ENCODE results near the gene KCTD10.

Gene KCTD10

DNA sequence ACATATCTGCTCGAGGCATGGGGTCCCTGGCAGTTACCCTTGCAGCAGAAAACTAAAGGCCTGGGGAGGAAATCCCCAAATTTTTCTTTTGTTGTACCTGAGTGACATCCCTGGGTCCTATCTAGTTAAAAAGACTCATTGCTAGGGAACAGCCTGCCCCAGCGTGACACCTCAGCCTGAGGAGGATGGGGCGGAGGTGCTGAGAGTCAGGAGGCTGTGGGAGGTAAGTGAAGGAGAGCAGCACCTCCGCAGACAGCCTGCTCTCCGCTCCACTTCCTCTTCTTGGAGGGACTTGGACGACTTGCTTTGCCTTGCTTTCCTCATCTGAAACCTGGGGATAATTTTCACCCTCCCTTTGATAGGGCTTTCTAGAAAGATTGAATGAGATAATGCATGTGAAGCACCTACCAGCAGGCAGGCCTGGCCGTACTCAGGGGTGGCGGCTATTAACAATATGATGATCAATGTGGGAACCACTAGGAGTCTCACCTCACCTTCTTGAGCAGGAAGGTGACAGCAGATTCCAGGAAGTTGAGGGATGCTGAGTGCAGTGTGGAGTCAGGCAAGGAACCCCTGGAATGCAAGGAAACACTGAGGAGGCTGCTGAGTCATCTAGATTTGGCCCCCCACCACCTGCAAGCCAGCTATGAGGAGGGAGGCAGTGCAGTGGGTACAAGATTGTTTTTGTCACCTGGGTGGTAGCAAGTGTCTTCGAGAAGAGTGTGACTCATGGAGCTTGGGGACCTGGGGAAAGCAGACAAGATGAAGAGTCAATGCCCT lies 23.5 kb upstream of the KCTD10 start:
- TF ChIP-seq FOXP2 (optimal IDR thresholded peaks at IDR 0.05; ENCODE audit: borderline replicate concordance, extremely low read depth, extremely low read length, insufficient read depth), result no peak
- no peak for TF ChIP-seq TAF1 (IDR thresholded peaks at IDR 0.05; ENCODE audit: borderline replicate concordance, insufficient read depth, low read length)
- no peak for TF ChIP-seq SIN3A (IDR thresholded peaks at IDR 0.05; ENCODE audit: borderline replicate concordance, insufficient read depth, low read length)
- TF ChIP-seq, protein P1, sequence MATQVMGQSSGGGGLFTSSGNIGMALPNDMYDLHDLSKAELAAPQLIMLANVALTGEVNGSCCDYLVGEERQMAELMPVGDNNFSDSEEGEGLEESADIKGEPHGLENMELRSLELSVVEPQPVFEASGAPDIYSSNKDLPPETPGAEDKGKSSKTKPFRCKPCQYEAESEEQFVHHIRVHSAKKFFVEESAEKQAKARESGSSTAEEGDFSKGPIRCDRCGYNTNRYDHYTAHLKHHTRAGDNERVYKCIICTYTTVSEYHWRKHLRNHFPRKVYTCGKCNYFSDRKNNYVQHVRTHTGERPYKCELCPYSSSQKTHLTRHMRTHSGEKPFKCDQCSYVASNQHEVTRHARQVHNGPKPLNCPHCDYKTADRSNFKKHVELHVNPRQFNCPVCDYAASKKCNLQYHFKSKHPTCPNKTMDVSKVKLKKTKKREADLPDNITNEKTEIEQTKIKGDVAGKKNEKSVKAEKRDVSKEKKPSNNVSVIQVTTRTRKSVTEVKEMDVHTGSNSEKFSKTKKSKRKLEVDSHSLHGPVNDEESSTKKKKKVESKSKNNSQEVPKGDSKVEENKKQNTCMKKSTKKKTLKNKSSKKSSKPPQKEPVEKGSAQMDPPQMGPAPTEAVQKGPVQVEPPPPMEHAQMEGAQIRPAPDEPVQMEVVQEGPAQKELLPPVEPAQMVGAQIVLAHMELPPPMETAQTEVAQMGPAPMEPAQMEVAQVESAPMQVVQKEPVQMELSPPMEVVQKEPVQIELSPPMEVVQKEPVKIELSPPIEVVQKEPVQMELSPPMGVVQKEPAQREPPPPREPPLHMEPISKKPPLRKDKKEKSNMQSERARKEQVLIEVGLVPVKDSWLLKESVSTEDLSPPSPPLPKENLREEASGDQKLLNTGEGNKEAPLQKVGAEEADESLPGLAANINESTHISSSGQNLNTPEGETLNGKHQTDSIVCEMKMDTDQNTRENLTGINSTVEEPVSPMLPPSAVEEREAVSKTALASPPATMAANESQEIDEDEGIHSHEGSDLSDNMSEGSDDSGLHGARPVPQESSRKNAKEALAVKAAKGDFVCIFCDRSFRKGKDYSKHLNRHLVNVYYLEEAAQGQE (IDR thresholded peaks at IDR 0.05; ENCODE audit: insufficient read depth in 1 of 2, low read depth in 2 of 2, low read length in 2 of 2), result no peak
- TF ChIP-seq POLR2AphosphoS5 (IDR thresholded peaks at IDR 0.05; ENCODE audit: low read depth, low read length), result no peak

DNA sequence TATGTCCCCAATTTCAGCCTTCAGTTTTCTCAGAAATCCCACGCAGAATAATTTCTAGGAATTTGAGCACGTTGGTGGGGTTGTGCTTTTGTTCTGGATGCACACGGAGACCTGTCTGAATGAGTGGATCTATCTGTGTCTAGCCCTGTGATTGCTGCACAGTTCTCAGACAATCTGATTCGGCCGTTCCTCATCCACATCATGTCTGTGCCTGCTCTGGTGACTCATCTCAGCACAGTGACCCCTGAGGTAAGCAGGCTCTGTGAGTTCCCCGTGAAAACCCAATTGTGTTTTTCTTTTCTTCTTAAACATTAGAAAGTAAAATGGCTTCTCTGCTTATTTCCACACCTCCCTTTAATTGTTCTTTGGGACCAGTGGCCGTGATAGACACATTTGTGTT lies 20.6 kb upstream of the KCTD10 start:
- TF ChIP-seq TAF1 (IDR thresholded peaks at IDR 0.05; ENCODE audit: borderline replicate concordance, insufficient read depth, low read length), result no peak
- TF ChIP-seq SIN3A (IDR thresholded peaks at IDR 0.05; ENCODE audit: borderline replicate concordance, insufficient read depth, low read length), result no peak
- TF ChIP-seq FOXP2 (optimal IDR thresholded peaks at IDR 0.05; ENCODE audit: borderline replicate concordance, extremely low read depth, extremely low read length, insufficient read depth), result no peak
- no peak for TF ChIP-seq POLR2AphosphoS5 (IDR thresholded peaks at IDR 0.05; ENCODE audit: low read depth, low read length)
- TF ChIP-seq, protein P1 (IDR thresholded peaks at IDR 0.05; ENCODE audit: insufficient read depth in 1 of 2, low read depth in 2 of 2, low read length in 2 of 2), result no peak

- no peak for TF ChIP-seq FOXP2 (optimal IDR thresholded peaks at IDR 0.05; ENCODE audit: borderline replicate concordance, extremely low read depth, extremely low read length, insufficient read depth)
- no peak for TF ChIP-seq SIN3A (IDR thresholded peaks at IDR 0.05; ENCODE audit: borderline replicate concordance, insufficient read depth, low read length)
- TF ChIP-seq, protein P1 (IDR thresholded peaks at IDR 0.05; ENCODE audit: insufficient read depth in 1 of 2, low read depth in 2 of 2, low read length in 2 of 2), result no peak
- no peak for TF ChIP-seq POLR2AphosphoS5 (IDR thresholded peaks at IDR 0.05; ENCODE audit: low read depth, low read length)
- no peak for TF ChIP-seq TAF1 (IDR thresholded peaks at IDR 0.05; ENCODE audit: borderline replicate concordance, insufficient read depth, low read length)
Measured at GRCh38 chr12:109496306-109496705, 19.2 kb upstream of the KCTD10 start.

- TF ChIP-seq POLR2AphosphoS5 (IDR thresholded peaks at IDR 0.05; ENCODE audit: low read depth, low read length) (no peak), TAF1 (IDR thresholded peaks at IDR 0.05; ENCODE audit: borderline replicate concordance, insufficient read depth, low read length) (no peak), SIN3A (IDR thresholded peaks at IDR 0.05; ENCODE audit: borderline replicate concordance, insufficient read depth, low read length) (no peak), FOXP2 (optimal IDR thresholded peaks at IDR 0.05; ENCODE audit: borderline replicate concordance, extremely low read depth, extremely low read length, insufficient read depth) (no peak)
- TF ChIP-seq, protein P1 (IDR thresholded peaks at IDR 0.05; ENCODE audit: insufficient read depth in 1 of 2, low read depth in 2 of 2, low read length in 2 of 2), result no peak
Measured at GRCh38 chr12:109495012-109495411, 17.9 kb upstream of the KCTD10 start.

Data from PFSK-1 (cell line).